Vagina (tissue), 2 donors: ENCODE measurements around the gene LRFN3.
"Not testable (repeated sequence)": the region's sequence is repeated elsewhere in the genome, so short reads cannot be mapped to it uniquely, and the experiment has no call there.

Source experiments
- POLR2A ChIP-seq, 2 donors: fragments of 450-650 bp; IDR thresholded peaks; one replicate each; pipeline ENCODE4 v1.6.1; 2017; ENCODE audit warnings: antibody characterized with exemption in 2 of 2, mild to moderate bottlenecking in 2 of 2, moderate library complexity in 2 of 2
- POLR2AphosphoS5 ChIP-seq, 2 donors: sonication (generic); formaldehyde crosslinking; IDR thresholded peaks; one replicate each; pipeline ENCODE4 v1.9.0; 2017; ENCODE audit warnings: antibody characterized with exemption in 2 of 2, mild to moderate bottlenecking in 2 of 2, low read depth in 1 of 2; ENCODE audit not compliant: insufficient read depth in 1 of 2
- TF ChIP-seq, protein P1 (sequence below), 3 experiments: fragments of 450-650 bp in 2 of 3; fragments of 200-600 bp in 1 of 3; sonication (generic) in 1 of 3; IDR thresholded peaks; one replicate each; pipeline ENCODE4 v1.5.1; 2017 to 2019; ENCODE audit warnings: antibody characterized with exemption in 3 of 3, mild to moderate bottlenecking in 2 of 3, moderate library complexity in 2 of 3

DNA sequence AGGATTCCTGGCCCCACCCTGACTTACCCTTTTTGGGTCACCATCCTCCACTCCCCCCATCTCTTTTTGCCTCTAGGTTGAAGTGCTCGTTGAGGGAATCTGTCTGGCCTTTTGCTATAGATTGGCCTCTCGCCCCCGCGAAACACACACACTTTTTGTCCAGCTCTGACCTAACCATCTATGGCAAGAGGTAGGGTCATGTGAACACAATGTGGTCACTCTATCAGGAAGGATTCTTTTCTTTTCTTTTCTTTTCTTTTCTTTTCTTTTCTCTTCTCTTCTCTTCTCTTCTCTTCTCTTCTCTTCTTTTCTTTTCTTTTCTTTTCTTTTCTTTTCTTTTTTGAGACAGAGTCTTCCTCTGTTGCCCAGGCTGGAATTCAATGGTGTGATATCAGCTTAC, 44.8 kb downstream of the LRFN3 start:
- TF ChIP-seq, protein P1, sequence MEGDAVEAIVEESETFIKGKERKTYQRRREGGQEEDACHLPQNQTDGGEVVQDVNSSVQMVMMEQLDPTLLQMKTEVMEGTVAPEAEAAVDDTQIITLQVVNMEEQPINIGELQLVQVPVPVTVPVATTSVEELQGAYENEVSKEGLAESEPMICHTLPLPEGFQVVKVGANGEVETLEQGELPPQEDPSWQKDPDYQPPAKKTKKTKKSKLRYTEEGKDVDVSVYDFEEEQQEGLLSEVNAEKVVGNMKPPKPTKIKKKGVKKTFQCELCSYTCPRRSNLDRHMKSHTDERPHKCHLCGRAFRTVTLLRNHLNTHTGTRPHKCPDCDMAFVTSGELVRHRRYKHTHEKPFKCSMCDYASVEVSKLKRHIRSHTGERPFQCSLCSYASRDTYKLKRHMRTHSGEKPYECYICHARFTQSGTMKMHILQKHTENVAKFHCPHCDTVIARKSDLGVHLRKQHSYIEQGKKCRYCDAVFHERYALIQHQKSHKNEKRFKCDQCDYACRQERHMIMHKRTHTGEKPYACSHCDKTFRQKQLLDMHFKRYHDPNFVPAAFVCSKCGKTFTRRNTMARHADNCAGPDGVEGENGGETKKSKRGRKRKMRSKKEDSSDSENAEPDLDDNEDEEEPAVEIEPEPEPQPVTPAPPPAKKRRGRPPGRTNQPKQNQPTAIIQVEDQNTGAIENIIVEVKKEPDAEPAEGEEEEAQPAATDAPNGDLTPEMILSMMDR (IDR thresholded peaks at IDR 0.05), result not testable (repeated sequence)
- not testable (repeated sequence) for TF ChIP-seq POLR2AphosphoS5 (IDR thresholded peaks at IDR 0.05; ENCODE audit: insufficient read depth in 1 of 2, low read depth in 1 of 2); POLR2A (IDR thresholded peaks at IDR 0.05)
